HG03460 (cell line): ENCODE measurements around the gene GJD3.

ENCODE experiments used
- ATAC-seq: cut with Tn5 transposase; IDR thresholded peaks from one replicate; pipeline ENCODE4 v1.9.1; 2021; ENCODE audit not compliant: unreplicated experiment

Gene GJD3

DNA sequence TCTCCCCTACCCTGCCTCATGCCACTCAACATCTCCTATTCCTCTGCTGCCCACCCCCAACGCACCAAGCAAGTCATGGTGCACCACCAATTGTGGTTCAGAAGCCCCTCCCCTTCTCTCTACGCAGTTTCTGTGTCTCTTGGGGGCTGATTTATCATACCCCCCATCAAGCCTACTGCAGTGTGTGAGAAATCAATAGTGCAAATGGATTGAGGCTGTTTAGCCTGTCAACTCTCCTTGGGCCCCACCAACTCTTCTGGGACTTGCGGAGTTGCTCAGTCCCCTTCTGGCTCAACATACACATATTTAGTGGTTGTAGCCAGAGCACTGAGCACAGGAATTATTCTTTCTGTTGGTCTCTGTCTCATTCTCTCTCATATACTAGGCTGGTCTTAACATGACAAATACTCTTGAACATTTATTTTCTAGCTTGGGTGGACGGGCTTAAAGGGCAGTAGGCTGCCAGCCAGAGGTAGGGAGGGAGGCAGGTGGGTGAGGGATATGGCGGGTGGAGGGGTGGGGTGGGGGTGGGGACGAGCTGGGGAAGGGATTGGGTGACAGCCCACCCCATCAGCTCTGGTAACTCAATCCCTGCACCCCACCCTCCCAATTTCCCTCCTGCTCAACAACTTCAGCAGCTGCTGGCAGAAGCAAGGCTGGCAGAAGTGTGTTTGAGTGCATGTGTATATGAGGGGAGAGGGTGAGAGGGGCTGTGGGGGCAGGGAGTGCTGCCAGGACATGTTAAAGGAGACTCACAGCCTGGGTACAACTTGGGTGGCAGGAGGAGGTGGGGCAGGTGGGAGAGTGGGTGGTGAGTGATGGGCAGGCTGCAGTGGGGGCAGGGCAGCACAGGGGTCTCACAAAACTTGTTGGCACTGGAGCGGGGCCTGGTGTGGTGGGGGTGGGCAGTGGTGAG is 50.6 kb downstream of the GJD3 start:
- no peak for ATAC-seq
